H9 (cell line): ENCODE measurements around the gene ELOVL4. TPM values are rescaled to one million over a fixed set of nuclear protein-coding genes. Genes with fewer than 3 reads are reported as not detected.
A peak's percentile ranks its signal among the peaks of the same experiment; 100 is the strongest.

Experiments used
- DNase-seq: peaks from one replicate; pipeline ENCODE4 v3.0.0-alpha.2; 2017
- H2AFZ ChIP-seq: one replicate; pipeline ENCODE4 v1.6.1; 2013; ENCODE audit warnings: mild to moderate bottlenecking, low read length, control low read depth, moderate library complexity
- H2AK5ac ChIP-seq: 2 replicates; pipeline ENCODE4 v1.6.1; 2013; ENCODE audit warnings: low read length, control low read depth, mixed read lengths; ENCODE audit not compliant: insufficient read length
- H2BK120ac ChIP-seq: one replicate; pipeline ENCODE4 v1.6.1; 2013; ENCODE audit warnings: low read depth, mild to moderate bottlenecking, low read length, control low read depth, inconsistent platforms; ENCODE audit not compliant: poor library complexity, severe bottlenecking
- H2BK12ac ChIP-seq: 2 replicates; pipeline ENCODE4 v1.6.1; 2013; ENCODE audit warnings: low read length, control low read depth, mixed read lengths, low read depth; ENCODE audit not compliant: insufficient read length
- H2BK15ac ChIP-seq: 2 replicates; pipeline ENCODE4 v1.6.1; 2013; ENCODE audit warnings: low read depth, low read length, control low read depth
- H2BK20ac ChIP-seq: one replicate; pipeline ENCODE4 v1.6.1; 2013; ENCODE audit warnings: low read depth, mild to moderate bottlenecking, low read length, control low read depth, inconsistent platforms; ENCODE audit not compliant: poor library complexity, severe bottlenecking
- H2BK5ac ChIP-seq: 2 replicates; pipeline ENCODE4 v1.6.1; 2013; ENCODE audit warnings: low read length, control low read depth, mixed read lengths; ENCODE audit not compliant: insufficient read length
- H3K14ac ChIP-seq: 2 replicates; pipeline ENCODE4 v1.6.1; 2013; ENCODE audit warnings: low read length, control low read depth; ENCODE audit not compliant: insufficient read depth
- H3K18ac ChIP-seq: 2 replicates; pipeline ENCODE4 v1.6.1; 2013; ENCODE audit warnings: low read depth, mild to moderate bottlenecking, mixed read lengths, low read length, control low read depth; ENCODE audit not compliant: insufficient read length
- H3K23ac ChIP-seq: 2 replicates; pipeline ENCODE4 v1.6.1; 2013; ENCODE audit warnings: low read length, control low read depth, mixed read lengths, low read depth; ENCODE audit not compliant: insufficient read length
- H3K23me2 ChIP-seq: 2 replicates; pipeline ENCODE4 v1.6.1; 2013; ENCODE audit warnings: low read depth, mild to moderate bottlenecking, mixed read lengths, low read length, control low read depth; ENCODE audit not compliant: insufficient read length, poor library complexity, severe bottlenecking
- H3K27ac ChIP-seq: 2 replicates; pipeline ENCODE4 v1.5.1; 2013; ENCODE audit warnings: low read length, control low read depth, mixed read lengths, low read depth; ENCODE audit not compliant: insufficient read length
- H3K27me3 ChIP-seq: 2 replicates; pipeline ENCODE4 v1.6.1; 2013; ENCODE audit warnings: low read length, control low read depth, inconsistent platforms; ENCODE audit not compliant: insufficient read depth
- H3K4ac ChIP-seq: 2 replicates; pipeline ENCODE4 v1.6.1; 2013; ENCODE audit warnings: low read depth, mild to moderate bottlenecking, control low read depth, inconsistent platforms, low read length, moderate library complexity
- H3K4me1 ChIP-seq: 2 replicates; pipeline ENCODE4 v1.6.1; 2013; ENCODE audit warnings: low read length, control low read depth, inconsistent platforms; ENCODE audit not compliant: insufficient read depth
- H3K4me2 ChIP-seq: 2 replicates; pipeline ENCODE4 v1.6.1; 2013; ENCODE audit warnings: low read length, control low read depth, mixed read lengths; ENCODE audit not compliant: insufficient read length, insufficient read depth
- H3K56ac ChIP-seq: 2 replicates; pipeline ENCODE4 v1.6.1; 2013; ENCODE audit warnings: low read depth, mild to moderate bottlenecking, mixed read lengths, low read length, control low read depth; ENCODE audit not compliant: insufficient read length
- H3K79me1 ChIP-seq: 2 replicates; pipeline ENCODE4 v1.6.1; 2013; ENCODE audit warnings: low read depth, mild to moderate bottlenecking, moderate library complexity, low read length, control low read depth, inconsistent platforms; ENCODE audit not compliant: insufficient read depth, poor library complexity, severe bottlenecking
- H3K79me2 ChIP-seq: 2 replicates; pipeline ENCODE4 v1.6.1; 2013; ENCODE audit warnings: low read length, control low read depth, inconsistent platforms; ENCODE audit not compliant: insufficient read depth
- H3K9ac ChIP-seq: 2 replicates; pipeline ENCODE4 v1.6.1; 2013; ENCODE audit warnings: low read length, control low read depth, mixed read lengths; ENCODE audit not compliant: insufficient read length; ENCODE audit errors: extremely low read depth
- H3K9me3 ChIP-seq: one replicate; pipeline ENCODE4 v1.6.1; 2013; ENCODE audit warnings: low read depth, low read length, inconsistent platforms; ENCODE audit not compliant: control insufficient read depth
- H3T11ph ChIP-seq: one replicate; pipeline ENCODE4 v1.6.1; 2013; ENCODE audit warnings: mild to moderate bottlenecking, low read length, control low read depth, inconsistent platforms
- H4K20me1 ChIP-seq: one replicate; pipeline ENCODE4 v1.6.1; 2013; ENCODE audit not compliant: control insufficient read depth, insufficient read length, insufficient read depth
- H4K5ac ChIP-seq: 2 replicates; pipeline ENCODE4 v1.6.1; 2013; ENCODE audit warnings: low read depth, mild to moderate bottlenecking, mixed read lengths, low read length, control low read depth; ENCODE audit not compliant: insufficient read length
- H4K8ac ChIP-seq: replicated peaks from 2 replicates; pipeline ENCODE4 v1.6.1; 2013; ENCODE audit warnings: low read length, control low read depth, mixed read lengths, low read depth; ENCODE audit not compliant: insufficient read length
- H4K91ac ChIP-seq: 2 replicates; pipeline ENCODE4 v1.6.1; 2013; ENCODE audit warnings: low read depth, mild to moderate bottlenecking, moderate library complexity, mixed read lengths, low read length, control low read depth; ENCODE audit not compliant: insufficient read length
- H3K27ac Mint-ChIP-seq, 3 experiments: 2 replicates in 2 of 3; 3 replicates in 1 of 3; pipeline ENCODE4 v1.8.0; 2020 to 2021; ENCODE audit warnings: mixed read lengths in 3 of 3, mild to moderate bottlenecking in 1 of 3, moderate library complexity in 1 of 3
- H3K27me3 Mint-ChIP-seq: 2 replicates; pipeline ENCODE4 v1.8.0; 2021; ENCODE audit warnings: low read depth, mild to moderate bottlenecking, moderate library complexity, mixed read lengths
- H3K36me3 Mint-ChIP-seq, 3 experiments: 2 replicates in 2 of 3; 3 replicates in 1 of 3; pipeline ENCODE4 v1.8.0; 2020 to 2021; ENCODE audit warnings: low read depth in 3 of 3, mixed read lengths in 3 of 3; ENCODE audit not compliant: insufficient read depth in 1 of 3
- H3K4me1 Mint-ChIP-seq, 2 experiments: 2 replicates each; pipeline ENCODE4 v1.8.0; 2020; ENCODE audit warnings: mixed read lengths in 2 of 2
- H3K4me3 Mint-ChIP-seq, 2 experiments: 2 replicates in 1 of 2; 3 replicates in 1 of 2; pipeline ENCODE4 v1.8.0; 2020 to 2021; ENCODE audit warnings: mild to moderate bottlenecking in 2 of 2, mixed read lengths in 2 of 2, moderate library complexity in 1 of 2
- H3K9me3 Mint-ChIP-seq, 2 experiments: 2 replicates in 1 of 2; 3 replicates in 1 of 2; pipeline ENCODE4 v1.8.0; 2020; ENCODE audit warnings: mild to moderate bottlenecking in 2 of 2, mixed read lengths in 2 of 2, moderate library complexity in 1 of 2
- CTCF ChIP-seq: fragments of 200-600 bp; sonication (generic); conservative IDR thresholded peaks from 3 replicates; pipeline ENCODE4 v1.8.0; 2021; ENCODE audit warnings: antibody characterized with exemption, mild to moderate bottlenecking
- WGBS: extraction: QIAGEN DNeasy Blood & Tissue Kit; methylation state at CpG from one replicate; pipeline ENCODE4 v1.1.7; 2013; ENCODE audit warnings: missing lambda C conversion rate, low lambda C conversion rate, mixed read lengths; ENCODE audit not compliant: insufficient read length; ENCODE audit errors: extremely low coverage; 5-methylcytosine and 5-hydroxymethylcytosine counted together
- long read RNA-seq: library from polyadenylated mRNA; unstranded; transcript quantifications from one replicate; pipeline ENCODE4 v2.0.0, GENCODE V29; 2020
- total RNA-seq: library from RNA; stranded (reverse); gene quantifications from 2 replicates; pipeline ENCODE4 v1.2.1, GENCODE V29; 2021

The ELOVL4 gene
- total RNA-seq = 10.1 and 10.9 TPM in 2 replicates
- long read RNA-seq, transcript ELOVL4-201 (6 exons, 3,042 nt) = major isoform, 121 of 124 reads
- long read RNA-seq, partial matches to known transcripts = 1 of 124 reads
- long read RNA-seq, other reads (novel, unspliced or antisense) = 2 of 124 reads

DNA sequence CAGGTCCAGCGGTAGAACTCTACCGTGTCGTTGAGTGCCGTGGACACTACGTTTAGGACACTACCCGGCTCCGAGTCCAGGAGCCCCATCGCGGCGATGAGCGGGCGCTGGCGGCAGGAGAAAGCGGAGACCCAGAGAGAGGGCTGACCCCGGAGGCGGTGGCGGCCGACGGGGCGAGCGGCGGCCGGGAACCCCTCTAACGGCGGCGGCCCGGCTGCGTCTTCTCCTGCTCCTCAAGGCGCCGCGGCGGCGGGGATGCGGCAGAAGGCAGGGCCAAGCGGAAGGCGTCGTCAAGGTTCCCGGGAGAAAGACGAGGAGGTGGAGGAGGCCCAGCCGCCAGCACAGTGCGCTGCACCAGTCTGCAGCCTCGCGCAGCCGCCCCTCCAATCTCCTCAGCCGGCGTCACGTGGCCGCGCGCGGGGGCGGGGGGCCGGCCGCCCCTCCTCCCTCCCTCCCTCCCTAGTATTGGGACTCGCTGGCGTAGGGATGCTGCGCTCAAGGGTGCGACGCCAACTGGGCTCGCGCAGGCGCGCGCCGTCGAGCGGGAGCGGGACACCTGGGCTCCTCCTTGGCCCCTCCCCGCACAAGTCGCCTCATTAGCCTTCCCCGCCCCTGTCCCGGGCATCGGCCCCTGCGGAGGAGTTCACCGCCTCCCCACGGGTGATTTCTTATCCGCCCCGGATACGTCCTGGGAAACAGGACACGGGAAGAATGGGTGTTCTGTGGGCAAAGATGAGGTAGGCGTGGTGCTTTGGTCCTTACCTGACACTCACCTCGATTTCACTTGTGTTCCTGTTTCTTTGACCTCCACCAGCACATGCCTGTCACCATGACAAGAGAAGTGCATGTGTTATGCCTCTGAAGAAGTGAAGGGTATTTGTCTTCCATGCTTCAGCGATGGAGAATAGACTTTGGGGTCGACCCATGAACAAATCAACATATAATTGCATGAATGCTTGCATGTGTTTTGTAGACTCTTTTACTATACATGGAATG lies at the start of gene ELOVL4:
TSS of gene ELOVL4 (minus strand) at position 363 of the 996 bp plus-strand sequence. CDS start at position 89, 274 bp downstream.
- H3T11ph ChIP-seq = no peak within 1 kb of the TSS
- peak within 1 kb of the TSS; percentile 94 for H3K4me2 ChIP-seq
- no peak within 1 kb of the TSS for H2BK15ac ChIP-seq
- H2BK120ac ChIP-seq = no peak within 1 kb of the TSS
- peak within 1 kb of the TSS; percentile 41 for H4K8ac ChIP-seq
- H4K20me1 ChIP-seq = no peaks in the 10 kb centered on the region
- Mint-ChIP-seq H3K27me3 (peaks cover 4% of the 10 kb centered on the region; the same call in 1 of the 2 replicates), H3K4me1 (peaks cover 29 to 39% of the 10 kb centered on the region in 2 experiments), H3K9me3 (no peaks in the 10 kb centered on the region), H3K4me3 (peak within 1 kb of the TSS; percentile 81 to 93), H3K36me3 (no peaks in the 10 kb centered on the region; a peak in 1 of 7 replicates), H3K27ac (peak within 1 kb of the TSS in 1 of 3 experiments; percentile 85; a peak in 1 of 7 replicates)
- H3K27me3 ChIP-seq = no peaks in the 10 kb centered on the region
- peaks cover 9% of the 10 kb centered on the region; the same call in 1 of the 2 replicates for H3K4me1 ChIP-seq
- no peaks in the 10 kb centered on the region for H3K79me1 ChIP-seq
- no peak for TF ChIP-seq CTCF
- WGBS = no CpG with 5 or more reads among the region's 84 CpGs
- DNase-seq = peak; percentile 96
- peaks cover 5% of the 10 kb centered on the region for H3K79me2 ChIP-seq
- no peak within 1 kb of the TSS for H3K27ac ChIP-seq
- peak within 1 kb of the TSS; percentile 42 for H3K9ac ChIP-seq
- no peak within 1 kb of the TSS for H3K56ac ChIP-seq
- H4K5ac ChIP-seq = no peak within 1 kb of the TSS
- H3K9me3 ChIP-seq = no peaks in the 10 kb centered on the region
- H3K14ac ChIP-seq = peak within 1 kb of the TSS; percentile 8; the same call in 1 of the 2 replicates
- no peak within 1 kb of the TSS for H2AFZ ChIP-seq
- no peak within 1 kb of the TSS for H3K4ac ChIP-seq
- no peak within 1 kb of the TSS for H2BK12ac ChIP-seq
- H4K91ac ChIP-seq = no peak within 1 kb of the TSS
- H3K23me2 ChIP-seq = peaks cover 12% of the 10 kb centered on the region
- H3K23ac ChIP-seq = no peak within 1 kb of the TSS
- H3K18ac ChIP-seq = peak within 1 kb of the TSS; percentile 45
- no peak within 1 kb of the TSS for H2AK5ac ChIP-seq
- H2BK20ac ChIP-seq = no peak within 1 kb of the TSS
- H2BK5ac ChIP-seq = no peak within 1 kb of the TSS
